Keratinocyte (primary cell): ENCODE data around the gene TRIM38. TPM values are rescaled to one million over a fixed set of nuclear protein-coding genes. Genes with fewer than 3 reads are reported as not detected.
"Not testable (repeated sequence)": the region's sequence is repeated elsewhere in the genome, so short reads cannot be mapped to it uniquely, and the experiment has no call there.

Experiments
- DNase-seq: peaks from one replicate; pipeline ENCODE4 v3.0.0-alpha.2; 2011; ENCODE audit warnings: low read depth, missing footprints, low spot score
- FAIRE-seq: peaks from 2 replicates; lab custom pipeline; 2011; peaks lifted over from hg19 to GRCh38; lab: Jason Lieb, UNC
- H2AFZ ChIP-seq: 2 replicates; pipeline ENCODE4 v1.6.0; 2012; ENCODE audit warnings: low read length, control low read depth, inconsistent platforms; ENCODE audit not compliant: control insufficient read depth
- H3K27ac ChIP-seq: 2 replicates; pipeline ENCODE4 v1.5.1; 2011; ENCODE audit warnings: low read length; ENCODE audit not compliant: control insufficient read depth, insufficient read depth
- H3K27me3 ChIP-seq: 3 replicates; pipeline ENCODE4 v1.6.0; 2011; ENCODE audit warnings: low read length; ENCODE audit not compliant: control insufficient read depth, insufficient read depth; ENCODE audit errors: extremely low read depth
- H3K36me3 ChIP-seq, 2 experiments: 2 replicates in 1 of 2; 3 replicates in 1 of 2; pipeline ENCODE4 v1.5.1; 2011; ENCODE audit warnings: low read length in 2 of 2, mild to moderate bottlenecking in 1 of 2; ENCODE audit not compliant: control insufficient read depth in 2 of 2, insufficient read depth in 2 of 2; ENCODE audit errors: extremely low read depth in 1 of 2
- H3K4me1 ChIP-seq: 3 replicates; pipeline ENCODE4 v1.5.1; 2011; ENCODE audit warnings: low read length; ENCODE audit not compliant: control insufficient read depth, insufficient read depth; ENCODE audit errors: extremely low read depth
- H3K4me2 ChIP-seq: 3 replicates; pipeline ENCODE4 v1.6.0; 2011; ENCODE audit warnings: low read depth, low read length; ENCODE audit not compliant: control insufficient read depth, insufficient read depth; ENCODE audit errors: extremely low read depth
- H3K4me3 ChIP-seq, 3 experiments: fragments of 200-600 bp in 1 of 3; sonication (generic) in 1 of 3; 2 replicates in 2 of 3; 3 replicates in 1 of 3; pipeline ENCODE4 v1.5.1; 2011 to 2016; ENCODE audit warnings: low read length in 3 of 3, mild to moderate bottlenecking in 3 of 3, control low read depth in 2 of 3, inconsistent platforms in 1 of 3, low read depth in 1 of 3, mixed read lengths in 1 of 3, mixed run types in 1 of 3, moderate library complexity in 1 of 3; ENCODE audit not compliant: control insufficient read depth in 2 of 3, insufficient read depth in 2 of 3; ENCODE audit errors: extremely low read depth in 1 of 3
- H3K79me2 ChIP-seq: 2 replicates; pipeline ENCODE4 v1.6.0; 2012; ENCODE audit warnings: low read length; ENCODE audit not compliant: control insufficient read depth, insufficient read depth
- H3K9ac ChIP-seq: 3 replicates; pipeline ENCODE4 v1.6.0; 2011; ENCODE audit warnings: low read length; ENCODE audit not compliant: control insufficient read depth, insufficient read depth; ENCODE audit errors: extremely low read depth
- H3K9me1 ChIP-seq: 3 replicates; pipeline ENCODE4 v1.6.0; 2011; ENCODE audit warnings: low read length; ENCODE audit not compliant: control insufficient read depth, insufficient read depth; ENCODE audit errors: extremely low read depth
- H3K9me3 ChIP-seq: 2 replicates; pipeline ENCODE4 v1.5.1; 2012; ENCODE audit warnings: low read depth, low read length; ENCODE audit not compliant: control insufficient read depth
- H4K20me1 ChIP-seq: 3 replicates; pipeline ENCODE4 v1.6.0; 2011; ENCODE audit warnings: low read length; ENCODE audit not compliant: control insufficient read depth, insufficient read depth; ENCODE audit errors: extremely low read depth
- CTCF ChIP-seq, 3 experiments: IDR thresholded peaks in 1 of 3; conservative IDR thresholded peaks in 1 of 3; optimal IDR thresholded peaks in 1 of 3; 2 replicates in 2 of 3; 3 replicates in 1 of 3; pipeline versions ENCODE3 to v1.5.1; 2011; ENCODE audit warnings: low read length in 3 of 3, mild to moderate bottlenecking in 3 of 3, moderate library complexity in 2 of 3, control low read depth in 1 of 3, inconsistent platforms in 1 of 3; ENCODE audit not compliant: insufficient read depth in 2 of 3; ENCODE audit errors: extremely low read depth in 1 of 3
- EZH2 ChIP-seq: IDR thresholded peaks from one replicate; pipeline ENCODE4 v1.6.1; 2012; ENCODE audit warnings: inconsistent platforms, mild to moderate bottlenecking, low read length, moderate library complexity
- dilution Hi-C: fragments of 300-500 bp; cut with MboI; formaldehyde crosslinking; loops from one replicate; pipeline ENCODE4 v1.7.0; 2020; ENCODE audit warnings: low sequenced_read_pairs; ENCODE audit not compliant: extremely low pct_ligation_motif_present
- polyA plus RNA-seq, 5 experiments: library from polyadenylated mRNA; depleted of rRNA in 3 of 5; stranded (reverse) in 3 of 5; stranded (forward) in 1 of 5; unstranded in 1 of 5; fragments of >200 nt; gene quantifications; 1 replicate in 1 of 5; 2 replicates in 3 of 5; 3 replicates in 1 of 5; pipeline versions ENCODE4 v1.2.1 to v1.2.3, GENCODE V29; 2011 to 2012; ENCODE audit warnings: missing spikeins in 2 of 5, low read depth in 1 of 5, low replicate concordance in 1 of 5

TRIM38 gene
- polyA plus RNA-seq, 1 donor (not counting 4 experiments of a cell fraction or from before 2014, with no cell fraction given), result 7.8 TPM

- no peak for TF ChIP-seq EZH2
- no peak for TF ChIP-seq CTCF (optimal IDR thresholded peaks at IDR 0.05 in 1 of 3, IDR thresholded peaks at IDR 0.05 in 1 of 3, conservative IDR thresholded peaks at IDR 0.05 in 1 of 3; ENCODE audit: extremely low read depth in 1 of 3, insufficient read depth in 2 of 3, low read length in 3 of 3)
- Histone ChIP-seq H3K9ac (no peak overlapping the region), H3K4me2 (no peak overlapping the region), H3K9me3 (no peaks in the 10 kb centered on the region), H3K9me1 (no peaks in the 10 kb centered on the region), H3K27me3 (no peaks in the 10 kb centered on the region), H4K20me1 (no peaks in the 10 kb centered on the region), H3K27ac (no peak overlapping the region), H3K79me2 (no peaks in the 10 kb centered on the region), H3K36me3 (no peaks in the 10 kb centered on the region), H3K4me1 (no peaks in the 10 kb centered on the region), H2AFZ (no peak overlapping the region), H3K4me3 (no peak overlapping the region)
- DNase-seq, result no peak
- no peak for FAIRE-seq
- dilution Hi-C loops, result no loop called here
Measured at GRCh38 chr6:25927756-25928216, 34.8 kb upstream of the TRIM38 start.

GRCh38 chr6:25928562-25929324 is 33.9 kb upstream of the TRIM38 start:
- Histone ChIP-seq H3K4me2 (no peak overlapping the region), H3K36me3 (no peaks in the 10 kb centered on the region), H3K9me1 (no peaks in the 10 kb centered on the region), H3K79me2 (no peaks in the 10 kb centered on the region), H3K9ac (no peak overlapping the region), H2AFZ (no peak overlapping the region), H4K20me1 (no peaks in the 10 kb centered on the region), H3K4me1 (no peaks in the 10 kb centered on the region), H3K27me3 (no peaks in the 10 kb centered on the region), H3K9me3 (no peaks in the 10 kb centered on the region), H3K27ac (no peak overlapping the region), H3K4me3 (no peak overlapping the region)
- DNase-seq (no peak), FAIRE-seq (no peak)
- TF ChIP-seq CTCF (optimal IDR thresholded peaks at IDR 0.05 in 1 of 3, IDR thresholded peaks at IDR 0.05 in 1 of 3, conservative IDR thresholded peaks at IDR 0.05 in 1 of 3; ENCODE audit: extremely low read depth in 1 of 3, insufficient read depth in 2 of 3, low read length in 3 of 3) (no peak), EZH2 (no peak)
- dilution Hi-C loops, result no loop called here

- H3K79me2 ChIP-seq, H3K36me3 ChIP-seq, H3K9me3 ChIP-seq, H3K4me1 ChIP-seq, H4K20me1 ChIP-seq, H3K9ac ChIP-seq, FAIRE-seq, H3K9me1 ChIP-seq, dilution Hi-C loops, H3K27me3 ChIP-seq, H3K4me2 ChIP-seq, H2AFZ ChIP-seq, DNase-seq, H3K4me3 ChIP-seq, H3K27ac ChIP-seq: not testable (repeated sequence)
Measured at GRCh38 chr6:25929785-25930184, 32.8 kb upstream of the TRIM38 start.
